GM12872 (cell line): Measurements from ENCODE around the gene COPZ1.

Experiments used
- TF ChIP-seq, protein P1 (sequence below): IDR thresholded peaks from 3 replicates; pipeline ENCODE4 v1.5.1; 2011; ENCODE audit warnings: low read depth, mild to moderate bottlenecking, low read length, moderate library complexity; ENCODE audit not compliant: insufficient read depth

The COPZ1 gene

DNA sequence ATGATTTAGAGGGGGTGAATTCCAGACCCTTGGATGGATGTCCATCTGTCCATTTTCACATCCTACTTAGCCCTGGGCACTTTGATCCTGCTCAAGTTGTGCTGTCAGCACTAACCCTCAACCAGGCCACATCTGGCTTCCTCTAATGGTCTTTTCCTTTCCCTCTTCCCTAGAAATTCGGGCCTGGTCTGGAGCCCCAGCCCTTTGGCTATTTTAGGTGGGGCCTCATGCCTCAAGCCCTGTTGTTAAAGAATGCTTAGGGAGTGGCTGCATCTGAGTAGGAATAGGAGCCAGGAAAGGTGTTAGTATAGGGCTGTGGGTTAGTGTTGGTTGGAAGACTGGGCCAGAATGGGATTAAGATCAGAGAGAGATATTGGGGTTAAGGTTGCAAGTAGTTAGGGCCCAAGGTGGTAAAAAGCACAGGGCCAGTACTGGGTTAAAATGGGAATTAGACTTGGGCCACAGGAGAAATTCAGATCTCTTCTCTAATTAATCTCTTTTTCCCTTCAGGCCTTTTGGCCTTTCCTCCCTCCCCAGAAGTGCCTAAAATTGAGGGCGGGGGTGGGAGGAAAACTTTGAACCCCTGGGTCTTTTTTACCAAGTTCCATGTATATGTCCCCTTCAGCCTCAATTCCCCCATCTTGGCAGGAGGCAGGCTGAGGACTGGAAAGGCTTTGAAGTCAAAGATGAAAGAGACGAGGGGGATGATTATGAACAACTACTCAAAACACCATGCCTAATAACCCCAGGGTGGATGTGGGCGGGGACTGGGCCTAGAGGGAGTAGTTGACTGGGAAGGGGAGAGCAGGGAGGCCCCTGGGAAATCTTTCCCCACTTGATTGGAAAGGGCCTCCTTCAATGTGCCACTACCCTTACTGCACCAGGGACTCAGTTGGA, 63.6 kb downstream of the COPZ1 start:
- TF ChIP-seq, protein P1, sequence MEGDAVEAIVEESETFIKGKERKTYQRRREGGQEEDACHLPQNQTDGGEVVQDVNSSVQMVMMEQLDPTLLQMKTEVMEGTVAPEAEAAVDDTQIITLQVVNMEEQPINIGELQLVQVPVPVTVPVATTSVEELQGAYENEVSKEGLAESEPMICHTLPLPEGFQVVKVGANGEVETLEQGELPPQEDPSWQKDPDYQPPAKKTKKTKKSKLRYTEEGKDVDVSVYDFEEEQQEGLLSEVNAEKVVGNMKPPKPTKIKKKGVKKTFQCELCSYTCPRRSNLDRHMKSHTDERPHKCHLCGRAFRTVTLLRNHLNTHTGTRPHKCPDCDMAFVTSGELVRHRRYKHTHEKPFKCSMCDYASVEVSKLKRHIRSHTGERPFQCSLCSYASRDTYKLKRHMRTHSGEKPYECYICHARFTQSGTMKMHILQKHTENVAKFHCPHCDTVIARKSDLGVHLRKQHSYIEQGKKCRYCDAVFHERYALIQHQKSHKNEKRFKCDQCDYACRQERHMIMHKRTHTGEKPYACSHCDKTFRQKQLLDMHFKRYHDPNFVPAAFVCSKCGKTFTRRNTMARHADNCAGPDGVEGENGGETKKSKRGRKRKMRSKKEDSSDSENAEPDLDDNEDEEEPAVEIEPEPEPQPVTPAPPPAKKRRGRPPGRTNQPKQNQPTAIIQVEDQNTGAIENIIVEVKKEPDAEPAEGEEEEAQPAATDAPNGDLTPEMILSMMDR = no peak

DNA sequence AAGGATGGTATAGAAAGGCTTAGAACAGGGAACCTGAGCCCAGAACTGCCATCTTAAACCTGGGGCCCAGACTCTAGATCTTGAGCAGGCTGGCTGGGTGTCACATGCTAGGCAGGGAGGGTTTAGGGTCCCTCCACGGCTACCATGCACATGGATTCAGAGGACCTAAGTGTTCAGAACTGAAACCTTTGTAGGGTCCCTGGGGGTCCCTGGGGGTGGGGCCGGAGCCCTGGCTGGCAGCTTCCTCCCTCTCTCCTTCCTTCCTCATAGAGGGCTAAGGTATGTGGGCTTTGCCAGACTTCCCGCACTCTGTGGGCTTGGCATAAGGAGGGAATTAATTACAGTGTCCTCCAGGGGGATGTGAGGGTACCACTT, 64.2 kb downstream of the COPZ1 start:
- TF ChIP-seq, protein P1 = no peak

DNA sequence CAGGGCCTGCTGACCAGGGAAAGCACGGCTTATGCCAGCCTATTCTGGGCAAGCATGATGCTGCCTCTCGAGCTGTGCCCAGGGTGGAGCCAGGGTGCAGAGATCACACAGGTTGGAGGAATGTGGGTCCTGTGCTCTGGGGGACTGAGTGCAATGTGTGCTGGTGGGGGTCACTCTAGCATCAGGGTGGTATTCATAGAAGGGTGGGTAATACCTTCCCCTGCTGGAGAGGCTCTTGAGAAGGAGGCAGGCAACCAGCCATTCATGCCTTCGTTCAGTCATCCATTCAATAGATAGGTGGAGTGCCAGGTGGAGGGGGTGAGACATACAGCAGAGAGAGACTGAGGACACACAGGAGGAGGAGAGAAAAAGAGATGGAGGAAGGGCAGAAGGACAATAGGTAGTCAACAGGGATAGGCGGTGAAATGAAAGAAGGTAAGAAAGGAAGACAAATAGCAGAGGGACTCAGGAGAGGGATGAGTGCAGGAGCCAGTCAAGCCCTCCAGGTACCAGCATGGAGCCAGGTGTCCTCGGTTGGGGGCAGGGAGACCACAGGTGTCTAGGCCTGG, 64.8 kb downstream of the COPZ1 start:
- TF ChIP-seq, protein P1 = no peak

DNA sequence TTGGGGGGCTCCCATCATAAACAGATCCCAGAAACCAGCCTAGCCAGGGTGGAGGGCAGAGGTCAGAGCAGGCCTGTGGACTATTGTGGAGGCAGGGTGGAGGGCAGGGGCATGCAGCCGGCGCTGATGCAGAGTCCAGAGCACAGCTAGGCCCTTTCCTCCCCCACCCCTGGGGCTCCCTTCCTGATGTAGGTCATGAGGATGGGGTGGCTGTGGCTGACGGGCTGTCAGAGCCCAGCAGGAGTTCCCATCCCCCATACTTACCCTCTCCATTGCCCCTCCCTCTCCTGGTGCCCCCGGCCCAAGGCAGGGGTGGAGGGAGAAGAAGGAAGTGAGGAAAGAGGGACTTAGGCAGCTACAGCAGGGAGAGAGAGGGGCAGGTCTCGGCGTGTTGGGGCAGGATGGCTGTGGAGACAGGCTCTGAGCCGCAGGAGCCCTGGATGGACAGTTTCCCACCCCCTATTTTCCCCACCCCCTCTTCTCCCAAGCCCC, 65.3 kb downstream of the COPZ1 start:
- TF ChIP-seq, protein P1 = no peak

DNA sequence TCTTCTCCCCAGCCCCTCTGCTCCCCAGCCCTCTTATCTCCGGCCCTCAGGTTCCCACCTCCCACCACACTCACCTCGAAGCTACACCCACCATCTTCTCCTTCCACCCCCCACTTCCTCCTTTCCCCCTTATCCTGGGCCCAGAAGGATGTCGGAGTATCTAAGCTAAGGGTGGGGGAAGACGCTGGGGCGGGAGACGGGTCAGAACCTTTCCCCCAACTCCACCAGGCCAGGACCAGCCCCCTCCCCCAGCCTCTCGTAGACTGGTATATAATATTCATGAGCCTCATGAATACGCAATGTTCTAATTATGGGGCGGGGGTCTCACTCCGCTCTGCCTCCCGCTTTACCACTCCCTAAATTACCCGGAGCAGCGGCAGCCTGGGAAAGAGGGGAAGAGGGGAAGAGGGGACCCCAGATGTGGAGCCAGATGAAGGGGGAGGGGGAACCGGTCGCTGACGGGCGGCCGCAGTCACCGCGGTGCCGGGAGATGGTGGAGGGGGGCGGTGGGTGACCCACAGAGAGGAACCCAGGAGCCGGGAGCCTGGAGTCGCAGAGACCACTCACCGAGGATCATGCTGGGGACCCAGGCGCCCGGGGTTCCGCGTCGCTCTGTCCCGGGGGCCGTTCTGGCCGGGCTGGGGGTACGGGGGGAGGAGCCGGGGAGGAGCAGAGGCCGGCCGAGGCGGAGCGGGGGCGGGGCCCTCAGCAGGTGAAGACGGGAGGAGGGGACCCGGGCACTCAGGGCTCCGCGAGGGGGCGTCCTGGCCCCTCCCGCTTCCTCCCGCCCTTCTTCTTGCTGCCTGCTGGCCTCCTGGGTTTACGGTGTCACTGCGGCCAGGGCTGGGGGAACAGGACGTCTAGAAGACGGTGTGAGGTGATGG, 66.0 kb downstream of the COPZ1 start:
- TF ChIP-seq, protein P1 = peak; percentile 49

DNA sequence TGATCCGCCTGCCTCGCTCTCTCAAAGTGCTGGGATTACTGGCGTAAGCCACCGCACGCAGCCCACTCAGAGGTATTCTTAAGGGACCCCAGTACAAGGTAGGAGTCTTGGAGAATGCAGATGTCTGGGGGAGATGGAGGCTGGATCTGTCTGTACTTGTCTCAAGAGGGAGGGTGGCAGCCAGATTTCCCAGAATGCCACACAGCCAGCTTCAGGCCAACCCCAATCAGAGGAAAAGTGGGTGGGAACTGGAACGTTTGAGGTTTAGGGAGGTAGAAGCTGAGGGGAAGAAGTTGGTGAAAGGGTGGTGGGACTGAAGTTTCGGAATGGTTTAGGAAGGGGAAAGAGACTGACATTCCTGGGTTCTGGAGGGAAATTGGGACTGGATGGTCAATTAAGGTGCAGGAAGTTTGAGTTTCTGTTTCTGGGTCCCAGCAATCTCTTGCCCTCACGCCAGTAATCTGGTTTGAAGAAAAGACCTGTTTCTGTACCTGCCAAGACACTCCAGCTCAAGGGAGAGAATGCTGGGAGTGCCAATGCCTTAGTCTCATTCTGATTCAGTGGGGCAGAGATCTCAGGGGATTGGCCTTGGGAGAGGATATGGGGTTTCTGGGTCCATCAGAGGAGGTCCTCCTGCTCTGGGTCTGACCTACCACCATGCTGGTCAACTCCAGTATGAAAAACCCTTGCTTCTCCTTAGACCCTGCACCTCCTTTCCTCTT, 67.7 kb downstream of the COPZ1 start:
- TF ChIP-seq, protein P1 = no peak

DNA sequence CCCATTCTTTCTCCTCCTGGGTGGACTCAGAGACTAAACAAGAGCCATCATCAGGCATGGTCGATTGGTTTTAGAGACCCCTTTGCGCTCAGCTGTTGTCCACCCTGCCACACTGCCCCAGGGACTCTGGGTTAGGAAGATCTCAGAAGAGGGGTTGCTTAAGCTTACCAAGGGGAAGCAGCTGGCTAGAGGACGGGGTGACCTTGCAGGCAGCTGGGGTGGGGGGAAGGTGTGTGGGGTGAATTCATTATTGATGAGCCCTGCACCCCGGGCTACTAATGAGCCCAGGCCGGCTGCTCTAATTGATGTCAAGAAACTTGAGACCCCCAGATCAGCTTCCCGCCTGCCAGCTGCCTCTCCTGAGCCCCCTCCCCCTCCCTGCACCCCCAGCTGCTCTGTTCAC, 68.3 kb downstream of the COPZ1 start:
- TF ChIP-seq, protein P1 = no peak
